Cardiac muscle cell (in vitro differentiated cells and primary cell): ENCODE measurements around the gene MPP3. TPM values are rescaled to one million over a fixed set of nuclear protein-coding genes. Genes with fewer than 3 reads are reported as not detected.
A peak's percentile ranks its signal among the peaks of the same experiment; 100 is the strongest.

ENCODE experiments used
- DNase-seq, 2 donors: peaks; one replicate each; pipeline versions ENCODE4 v3.0.0 to v3.0.0-alpha.2; 2010 to 2017; ENCODE audit warnings: low read depth in 1 of 2, low spot score in 1 of 2
- H3K27ac ChIP-seq: fragments of 200-600 bp; sonication (generic); 2 replicates; pipeline ENCODE4 v1.5.1; 2016
- H3K27me3 ChIP-seq: fragments of 200-600 bp; sonication (generic); 2 replicates; pipeline ENCODE4 v1.6.0; 2016; ENCODE audit warnings: control low read depth
- H3K36me3 ChIP-seq: fragments of 200-600 bp; sonication (generic); 2 replicates; pipeline ENCODE4 v1.5.1; 2016; ENCODE audit warnings: control low read depth
- H3K4me1 ChIP-seq: fragments of 200-600 bp; sonication (generic); 2 replicates; pipeline ENCODE4 v1.8.1; 2017; ENCODE audit warnings: low read depth, mild to moderate bottlenecking, mixed run types
- H3K4me3 ChIP-seq: fragments of 200-600 bp; sonication (generic); 2 replicates; pipeline ENCODE4 v1.5.1; 2016; ENCODE audit warnings: mild to moderate bottlenecking
- H3K9me3 ChIP-seq: fragments of 200-600 bp; sonication (generic); 2 replicates; pipeline ENCODE4 v1.5.1; 2017; ENCODE audit warnings: low read depth, mild to moderate bottlenecking, control low read depth
- polyA plus RNA-seq: library from polyadenylated mRNA; unstranded; fragments of >200 nt; fragmentation: Nextera tagmentation; extraction: Ambion mirVana; gene quantifications from 2 replicates; pipeline ENCODE4 v1.2.1, GENCODE V29; 2016
- total RNA-seq: library from RNA; depleted of rRNA; stranded (reverse); fragments of >200 nt; gene quantifications from 2 replicates; pipeline ENCODE4 v1.2.3, GENCODE V29; 2016
- TF ChIP-seq, protein P1 (sequence below): IDR thresholded peaks from 2 replicates; pipeline ENCODE4 v1.5.1; 2012; ENCODE audit warnings: low read depth, mild to moderate bottlenecking, low read length

The MPP3 gene
- total and polyA plus RNA-seq, 2 experiments from 2014 or later = 5.3 to 7.6 TPM

DNA sequence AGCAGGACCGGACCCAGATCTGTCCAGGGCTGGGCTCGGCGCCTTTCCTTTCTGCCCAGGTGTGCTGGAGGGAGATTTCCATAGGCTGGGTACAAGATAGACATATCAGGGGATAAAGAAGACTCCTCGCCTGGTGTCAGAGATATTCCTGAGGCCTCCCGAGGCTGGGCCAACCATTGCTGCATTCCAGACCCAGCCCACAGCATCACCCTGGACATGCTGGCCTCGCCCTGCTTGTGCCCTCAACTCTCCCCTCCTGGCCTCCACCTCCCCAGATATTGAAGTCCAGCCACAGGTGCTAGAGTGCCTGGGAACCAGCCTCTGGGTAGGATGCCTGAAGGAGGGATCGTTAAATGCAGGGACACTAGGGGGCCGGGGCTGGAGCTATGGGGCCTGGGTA is 16.2 kb upstream of the MPP3 start:
- no peaks in the 10 kb centered on the region for H3K36me3 ChIP-seq
- H3K9me3 ChIP-seq = no peaks in the 10 kb centered on the region
- TF ChIP-seq, protein P1, sequence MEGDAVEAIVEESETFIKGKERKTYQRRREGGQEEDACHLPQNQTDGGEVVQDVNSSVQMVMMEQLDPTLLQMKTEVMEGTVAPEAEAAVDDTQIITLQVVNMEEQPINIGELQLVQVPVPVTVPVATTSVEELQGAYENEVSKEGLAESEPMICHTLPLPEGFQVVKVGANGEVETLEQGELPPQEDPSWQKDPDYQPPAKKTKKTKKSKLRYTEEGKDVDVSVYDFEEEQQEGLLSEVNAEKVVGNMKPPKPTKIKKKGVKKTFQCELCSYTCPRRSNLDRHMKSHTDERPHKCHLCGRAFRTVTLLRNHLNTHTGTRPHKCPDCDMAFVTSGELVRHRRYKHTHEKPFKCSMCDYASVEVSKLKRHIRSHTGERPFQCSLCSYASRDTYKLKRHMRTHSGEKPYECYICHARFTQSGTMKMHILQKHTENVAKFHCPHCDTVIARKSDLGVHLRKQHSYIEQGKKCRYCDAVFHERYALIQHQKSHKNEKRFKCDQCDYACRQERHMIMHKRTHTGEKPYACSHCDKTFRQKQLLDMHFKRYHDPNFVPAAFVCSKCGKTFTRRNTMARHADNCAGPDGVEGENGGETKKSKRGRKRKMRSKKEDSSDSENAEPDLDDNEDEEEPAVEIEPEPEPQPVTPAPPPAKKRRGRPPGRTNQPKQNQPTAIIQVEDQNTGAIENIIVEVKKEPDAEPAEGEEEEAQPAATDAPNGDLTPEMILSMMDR = no peak
- no peak overlapping the region for H3K27ac ChIP-seq
- H3K4me1 ChIP-seq = no peaks in the 10 kb centered on the region
- H3K4me3 ChIP-seq = no peak overlapping the region
- no peak for DNase-seq
- H3K27me3 ChIP-seq = no peaks in the 10 kb centered on the region

DNA sequence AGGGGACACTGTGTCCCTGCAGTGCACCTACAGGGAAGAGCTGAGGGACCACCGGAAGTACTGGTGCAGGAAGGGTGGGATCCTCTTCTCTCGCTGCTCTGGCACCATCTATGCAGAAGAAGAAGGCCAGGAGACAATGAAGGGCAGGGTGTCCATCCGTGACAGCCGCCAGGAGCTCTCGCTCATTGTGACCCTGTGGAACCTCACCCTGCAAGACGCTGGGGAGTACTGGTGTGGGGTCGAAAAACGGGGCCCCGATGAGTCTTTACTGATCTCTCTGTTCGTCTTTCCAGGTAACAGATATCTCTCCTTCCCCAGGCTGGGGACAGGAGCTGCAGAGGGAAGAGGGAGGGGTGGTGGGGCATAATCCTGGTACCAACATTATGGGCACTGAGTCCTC is 15.7 kb upstream of the MPP3 start:
- TF ChIP-seq, protein P1 = no peak
- Histone ChIP-seq H3K27ac (no peak overlapping the region), H3K27me3 (no peaks in the 10 kb centered on the region), H3K4me3 (no peak overlapping the region), H3K4me1 (no peaks in the 10 kb centered on the region), H3K9me3 (no peaks in the 10 kb centered on the region), H3K36me3 (no peaks in the 10 kb centered on the region)
- DNase-seq = no peak

DNA sequence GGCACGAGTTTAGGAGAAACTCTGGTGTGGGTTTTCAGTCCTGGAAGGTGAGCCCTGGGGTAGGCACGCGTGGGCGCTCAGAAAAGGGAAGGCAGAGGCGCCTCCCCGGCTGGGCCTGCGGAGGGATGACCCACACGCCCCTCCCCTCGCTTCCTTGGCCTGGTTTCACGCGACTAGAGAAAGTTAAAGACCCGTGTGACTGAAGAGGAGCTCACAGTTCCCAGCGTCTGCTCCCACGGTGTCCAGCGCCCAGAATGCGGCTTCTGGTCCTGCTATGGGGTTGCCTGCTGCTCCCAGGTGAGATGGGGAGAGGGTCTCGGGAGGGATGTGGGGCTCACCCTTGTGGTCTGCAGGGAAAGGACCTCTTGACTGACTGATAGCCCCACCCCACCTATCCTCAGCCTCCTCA is 14.0 kb upstream of the MPP3 start, which contains the start of gene CD300LG:
CD300LG (plus strand) TSS at position 214 of the 409 bp plus-strand sequence; CDS start at position 255, 41 bp downstream.
- Histone ChIP-seq H3K36me3 (no peaks in the 10 kb centered on the region), H3K4me3 (no peak within 1 kb of the TSS)

DNA sequence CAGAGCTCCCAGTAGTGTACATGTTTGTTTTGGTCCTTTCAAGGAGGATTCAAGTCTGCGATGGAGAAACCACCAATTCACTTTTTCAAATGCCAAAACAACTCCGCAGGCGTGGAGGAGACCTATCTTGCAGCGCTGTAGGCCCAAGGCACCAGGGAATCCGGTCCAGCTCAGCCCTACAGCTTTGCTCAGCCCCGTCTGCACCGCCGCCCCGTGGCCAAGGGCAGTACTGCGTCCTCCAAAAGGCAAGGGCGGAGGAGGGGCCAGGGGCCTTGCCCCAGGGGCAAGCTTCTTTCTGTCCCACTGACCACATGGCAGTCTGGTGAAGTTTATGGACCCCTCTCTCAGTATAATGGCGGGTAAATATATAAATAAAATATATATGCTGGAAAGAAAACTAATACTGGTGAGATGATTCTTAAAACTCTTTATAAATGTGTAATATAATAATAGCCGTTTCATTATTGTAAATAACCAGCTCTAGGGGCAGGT is 13.3 kb upstream of the MPP3 start:
- Histone ChIP-seq H3K9me3 (no peaks in the 10 kb centered on the region), H3K4me1 (no peaks in the 10 kb centered on the region), H3K36me3 (no peaks in the 10 kb centered on the region), H3K4me3 (no peak overlapping the region), H3K27me3 (no peaks in the 10 kb centered on the region), H3K27ac (no peak overlapping the region)
- TF ChIP-seq, protein P1 = peak; percentile 100
- DNase-seq = peak; percentile 85 to 88

More for the DNA sequence above, 14.0 kb upstream of the MPP3 start, which contains the start of gene CD300LG:
- no peak for DNase-seq
- no peaks in the 10 kb centered on the region for H3K9me3 ChIP-seq
- H3K27me3 ChIP-seq = no peaks in the 10 kb centered on the region
- TF ChIP-seq, protein P1 = no peak
- H3K4me1 ChIP-seq = no peaks in the 10 kb centered on the region
- no peak within 1 kb of the TSS for H3K27ac ChIP-seq

DNA sequence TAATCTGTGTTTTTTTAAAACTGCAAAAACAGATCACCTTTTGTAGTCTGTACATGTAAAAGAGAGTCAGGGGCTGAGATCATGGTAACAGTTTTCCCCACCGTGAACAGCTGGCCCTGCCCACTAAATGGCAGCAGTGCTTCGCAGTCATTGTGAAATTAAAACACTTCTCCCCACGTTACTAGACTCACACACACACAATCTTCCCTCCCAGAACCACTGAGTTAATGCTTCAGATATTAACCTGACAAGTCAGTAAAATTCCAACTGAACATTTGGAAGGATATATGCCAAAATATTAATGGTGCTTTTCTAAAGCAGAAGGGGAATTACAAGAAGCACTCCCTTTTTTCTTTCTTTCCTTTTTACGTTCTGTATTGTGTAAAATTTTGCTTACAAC is 12.8 kb upstream of the MPP3 start:
- no peak for DNase-seq
- H3K36me3 ChIP-seq = no peaks in the 10 kb centered on the region
- H3K27me3 ChIP-seq = no peaks in the 10 kb centered on the region
- TF ChIP-seq, protein P1 = no peak
- no peak overlapping the region for H3K27ac ChIP-seq
- H3K9me3 ChIP-seq = no peaks in the 10 kb centered on the region
- no peaks in the 10 kb centered on the region for H3K4me1 ChIP-seq
- no peak overlapping the region for H3K4me3 ChIP-seq

DNA sequence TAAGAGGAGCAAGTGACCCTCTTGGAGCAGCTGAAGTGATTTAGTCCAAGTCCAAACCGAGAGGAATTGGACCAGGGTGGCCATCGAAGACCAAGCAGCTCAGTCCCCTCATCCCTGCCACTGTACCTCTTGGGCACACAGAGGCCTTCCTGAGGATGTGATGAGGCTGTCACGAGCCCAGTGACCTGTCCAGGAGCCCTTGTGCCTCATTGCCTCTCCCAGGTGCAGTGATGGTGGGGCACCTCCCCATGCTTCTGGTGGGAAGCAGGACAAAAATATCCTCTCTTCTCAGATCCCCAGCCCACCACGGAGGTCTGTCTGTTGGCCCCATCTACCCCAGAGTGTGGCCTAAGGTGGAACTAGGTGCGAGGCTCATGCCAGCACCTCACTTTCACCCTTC is 11.3 kb upstream of the MPP3 start:
- no peaks in the 10 kb centered on the region for H3K36me3 ChIP-seq
- no peak for DNase-seq
- H3K4me1 ChIP-seq = no peaks in the 10 kb centered on the region
- H3K27me3 ChIP-seq = no peaks in the 10 kb centered on the region
- no peak overlapping the region for H3K27ac ChIP-seq
- H3K4me3 ChIP-seq = no peak overlapping the region
- TF ChIP-seq, protein P1 = no peak
- H3K9me3 ChIP-seq = no peaks in the 10 kb centered on the region
